MM.1S (cell line): ENCODE measurements around the gene PCDHGB1.

Experiments
- DNase-seq: peaks from one replicate; pipeline ENCODE4 v3.0.0-alpha.2; 2015
- H2AFZ ChIP-seq: fragments of 300-600 bp; sonication (generic); 2 replicates; pipeline ENCODE4 v1.6.0; 2016; ENCODE audit warnings: antibody characterized with exemption, low read length
- H3F3A ChIP-seq: fragments of 300-600 bp; sonication (generic); 2 replicates; pipeline ENCODE4 v1.6.1; 2016; ENCODE audit warnings: mild to moderate bottlenecking, antibody characterized with exemption, low read length, moderate library complexity, mixed read lengths; ENCODE audit not compliant: insufficient read depth
- H3K27ac ChIP-seq: fragments of 300-600 bp; sonication (generic); 2 replicates; pipeline ENCODE4 v1.5.1; 2016; ENCODE audit warnings: mild to moderate bottlenecking, low read length
- H3K27me3 ChIP-seq: fragments of 300-600 bp; sonication (generic); replicated peaks from 2 replicates; pipeline ENCODE4 v1.6.0; 2016; ENCODE audit warnings: low read length; ENCODE audit not compliant: insufficient read depth
- H3K36me3 ChIP-seq: fragments of 300-600 bp; sonication (generic); replicated peaks from 2 replicates; pipeline ENCODE4 v1.6.1; 2016; ENCODE audit warnings: mild to moderate bottlenecking, low read length, mixed read lengths; ENCODE audit not compliant: insufficient read depth
- H3K4me1 ChIP-seq: fragments of 300-600 bp; sonication (generic); 2 replicates; pipeline ENCODE4 v1.6.1; 2016; ENCODE audit warnings: low read length, mixed read lengths
- H3K4me2 ChIP-seq: fragments of 300-600 bp; sonication (generic); 2 replicates; pipeline ENCODE4 v1.6.0; 2016; ENCODE audit warnings: low read depth, low read length
- H3K4me3 ChIP-seq: fragments of 300-600 bp; sonication (generic); 2 replicates; pipeline ENCODE4 v1.5.1; 2016; ENCODE audit warnings: low read length, mixed read lengths
- H3K79me2 ChIP-seq: fragments of 300-600 bp; sonication (generic); 2 replicates; pipeline ENCODE4 v1.6.1; 2016; ENCODE audit warnings: mixed run types, low read length, mixed read lengths
- H3K9ac ChIP-seq: fragments of 300-600 bp; sonication (generic); 2 replicates; pipeline ENCODE4 v1.6.1; 2016; ENCODE audit warnings: low read length, mixed read lengths
- H3K9me2 ChIP-seq: fragments of 300-600 bp; sonication (generic); replicated peaks from 2 replicates; pipeline ENCODE4 v1.6.1; 2016; ENCODE audit warnings: mild to moderate bottlenecking, low read length, mixed read lengths; ENCODE audit not compliant: insufficient read depth
- H3K9me3 ChIP-seq: fragments of 300-600 bp; sonication (generic); replicated peaks from 2 replicates; pipeline ENCODE4 v1.6.1; 2016; ENCODE audit warnings: mild to moderate bottlenecking, low read length, mixed read lengths; ENCODE audit not compliant: insufficient read depth
- H4K20me1 ChIP-seq: fragments of 300-600 bp; sonication (generic); 2 replicates; pipeline ENCODE4 v1.6.1; 2016; ENCODE audit warnings: mild to moderate bottlenecking, low read length, moderate library complexity, mixed read lengths; ENCODE audit not compliant: insufficient read depth
- EZH2 ChIP-seq: fragments of 300-600 bp; sonication (generic); optimal IDR thresholded peaks from 2 replicates; pipeline ENCODE3; 2017; ENCODE audit warnings: low read depth, mild to moderate bottlenecking, antibody characterized with exemption, low read length, mixed read lengths
- EZH2phosphoT487 ChIP-seq: fragments of 300-600 bp; sonication (generic); IDR thresholded peaks from 2 replicates; pipeline ENCODE4 v1.6.1; 2018; ENCODE audit warnings: antibody characterized with exemption, low read length
- TF ChIP-seq, protein P1 (sequence below): fragments of 300-600 bp; sonication (generic); IDR thresholded peaks from 2 replicates; pipeline ENCODE4 v1.5.1; 2016; ENCODE audit warnings: antibody characterized with exemption, low read length, mixed read lengths

Gene PCDHGB1

DNA sequence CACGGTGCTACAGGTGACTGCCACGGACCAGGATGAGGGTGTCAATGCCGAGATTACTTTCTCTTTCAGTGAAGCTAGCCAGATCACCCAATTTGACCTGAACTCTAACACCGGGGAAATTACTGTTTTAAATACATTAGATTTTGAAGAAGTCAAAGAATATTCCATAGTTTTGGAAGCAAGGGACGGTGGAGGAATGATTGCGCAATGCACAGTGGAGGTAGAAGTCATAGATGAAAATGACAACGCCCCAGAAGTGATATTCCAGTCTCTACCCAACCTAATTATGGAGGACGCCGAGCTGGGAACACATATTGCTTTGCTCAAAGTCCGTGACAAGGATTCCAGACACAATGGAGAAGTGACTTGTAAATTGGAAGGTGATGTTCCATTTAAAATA, 38.8 kb downstream of the PCDHGB1 start:
- Histone ChIP-seq H3K4me3 (no peak overlapping the region; the same call in 1 of the 2 replicates), H3K4me1 (no peaks in the 10 kb centered on the region), H3K27me3 (peaks cover 10% of the 10 kb centered on the region; the same call in 1 of the 2 replicates), H3K9me2 (no peaks in the 10 kb centered on the region), H3K9me3 (no peaks in the 10 kb centered on the region), H3K36me3 (no peaks in the 10 kb centered on the region), H4K20me1 (no peaks in the 10 kb centered on the region), H2AFZ (no peak overlapping the region), H3K4me2 (peak overlapping the region; percentile 43; the same call in 1 of the 2 replicates), H3K79me2 (no peaks in the 10 kb centered on the region), H3K9ac (no peak overlapping the region), H3K27ac (no peak overlapping the region), H3F3A (no peaks in the 10 kb centered on the region)
- no peak for DNase-seq
- TF ChIP-seq EZH2phosphoT487: no peak
- TF ChIP-seq, protein P1, sequence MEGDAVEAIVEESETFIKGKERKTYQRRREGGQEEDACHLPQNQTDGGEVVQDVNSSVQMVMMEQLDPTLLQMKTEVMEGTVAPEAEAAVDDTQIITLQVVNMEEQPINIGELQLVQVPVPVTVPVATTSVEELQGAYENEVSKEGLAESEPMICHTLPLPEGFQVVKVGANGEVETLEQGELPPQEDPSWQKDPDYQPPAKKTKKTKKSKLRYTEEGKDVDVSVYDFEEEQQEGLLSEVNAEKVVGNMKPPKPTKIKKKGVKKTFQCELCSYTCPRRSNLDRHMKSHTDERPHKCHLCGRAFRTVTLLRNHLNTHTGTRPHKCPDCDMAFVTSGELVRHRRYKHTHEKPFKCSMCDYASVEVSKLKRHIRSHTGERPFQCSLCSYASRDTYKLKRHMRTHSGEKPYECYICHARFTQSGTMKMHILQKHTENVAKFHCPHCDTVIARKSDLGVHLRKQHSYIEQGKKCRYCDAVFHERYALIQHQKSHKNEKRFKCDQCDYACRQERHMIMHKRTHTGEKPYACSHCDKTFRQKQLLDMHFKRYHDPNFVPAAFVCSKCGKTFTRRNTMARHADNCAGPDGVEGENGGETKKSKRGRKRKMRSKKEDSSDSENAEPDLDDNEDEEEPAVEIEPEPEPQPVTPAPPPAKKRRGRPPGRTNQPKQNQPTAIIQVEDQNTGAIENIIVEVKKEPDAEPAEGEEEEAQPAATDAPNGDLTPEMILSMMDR: no peak
- no peak for TF ChIP-seq EZH2

DNA sequence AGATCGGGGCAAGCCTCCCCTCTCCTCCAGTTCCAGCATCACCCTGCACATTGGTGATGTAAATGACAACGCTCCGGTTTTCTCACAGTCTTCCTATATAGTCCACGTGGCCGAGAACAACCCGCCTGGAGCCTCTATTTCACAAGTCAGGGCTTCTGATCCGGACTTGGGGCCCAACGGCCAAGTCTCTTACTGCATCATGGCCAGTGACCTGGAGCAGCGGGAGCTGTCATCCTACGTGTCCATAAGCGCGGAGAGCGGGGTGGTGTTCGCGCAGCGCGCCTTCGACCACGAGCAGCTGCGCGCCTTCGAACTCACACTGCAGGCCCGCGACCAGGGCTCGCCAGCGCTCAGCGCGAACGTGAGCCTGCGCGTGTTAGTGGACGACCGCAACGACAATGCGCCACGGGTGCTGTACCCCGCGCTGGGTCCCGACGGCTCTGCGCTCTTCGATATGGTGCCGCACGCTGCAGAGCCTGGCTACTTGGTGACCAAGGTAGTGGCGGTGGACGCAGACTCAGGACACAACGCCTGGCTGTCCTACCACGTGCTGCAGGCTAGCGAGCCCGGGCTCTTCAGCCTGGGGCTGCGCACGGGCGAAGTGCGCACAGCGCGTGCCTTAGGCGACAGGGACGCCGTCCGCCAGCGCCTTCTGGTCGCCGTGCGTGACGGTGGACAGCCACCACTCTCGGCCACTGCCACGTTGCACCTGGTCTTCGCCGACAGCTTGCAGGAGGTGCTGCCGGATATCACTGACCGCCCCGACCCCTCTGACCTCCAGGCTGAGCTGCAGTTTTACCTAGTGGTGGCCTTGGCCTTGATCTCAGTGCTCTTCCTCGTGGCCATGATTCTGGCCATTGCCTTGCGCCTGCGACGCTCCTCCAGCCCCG, 39.5 kb downstream of the PCDHGB1 start:
- TF ChIP-seq, protein P1: no peak
- no peak for TF ChIP-seq EZH2
- TF ChIP-seq EZH2phosphoT487: no peak
- Histone ChIP-seq H3K4me1 (no peaks in the 10 kb centered on the region), H3F3A (no peaks in the 10 kb centered on the region), H3K79me2 (no peaks in the 10 kb centered on the region), H3K27ac (no peak overlapping the region), H3K9me2 (no peaks in the 10 kb centered on the region), H3K27me3 (0 out of 2 replicates have a peak, but pooled peaks cover 8% of the 10 kb centered on the region), H3K4me2 (no peak overlapping the region), H2AFZ (no peak overlapping the region), H3K9me3 (no peaks in the 10 kb centered on the region), H3K9ac (no peak overlapping the region), H4K20me1 (no peaks in the 10 kb centered on the region), H3K4me3 (no peak overlapping the region), H3K36me3 (no peaks in the 10 kb centered on the region)
- DNase-seq: no peak

DNA sequence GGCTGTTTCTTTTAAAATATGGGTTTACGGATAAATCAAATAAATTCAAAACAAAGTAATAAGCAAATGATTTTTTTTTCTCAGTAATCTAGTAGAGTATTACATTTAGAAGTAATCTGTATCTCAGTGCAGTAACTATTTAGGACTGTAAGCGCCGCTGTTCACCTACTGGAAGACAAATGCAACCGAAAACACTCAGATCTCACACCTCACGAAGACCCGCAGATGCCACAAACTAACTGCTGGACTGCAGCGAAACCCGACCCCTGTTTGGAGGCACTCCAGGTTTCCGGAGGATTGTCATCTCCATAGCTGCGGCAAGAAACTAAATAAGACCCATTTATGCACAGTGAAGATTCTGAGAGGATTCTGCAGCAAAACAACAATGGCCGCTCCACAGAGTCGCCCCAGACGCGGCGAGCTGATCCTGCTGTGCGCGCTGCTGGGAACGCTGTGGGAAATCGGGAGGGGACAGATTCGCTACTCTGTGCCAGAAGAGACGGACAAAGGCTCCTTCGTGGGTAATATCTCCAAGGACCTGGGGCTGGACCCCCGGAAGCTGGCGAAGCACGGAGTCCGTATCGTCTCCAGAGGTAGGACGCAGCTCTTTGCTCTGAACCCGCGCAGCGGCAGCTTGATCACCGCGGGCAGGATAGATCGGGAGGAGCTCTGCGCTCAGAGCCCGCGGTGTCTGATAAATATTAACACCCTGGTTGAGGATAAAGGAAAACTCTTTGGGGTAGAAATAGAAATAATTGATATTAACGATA, 42.7 kb downstream of the PCDHGB1 start, which contains the start of gene PCDHGA8:
TSS of gene PCDHGA8 (plus strand) at position 205 of the 770 bp plus-strand sequence. CDS start at position 386, 181 bp downstream.
- Histone ChIP-seq H3K9ac (no peak within 1 kb of the TSS), H3K4me1 (no peaks in the 10 kb centered on the region), H3K27me3 (0 out of 2 replicates have a peak, but pooled peaks cover 5% of the 10 kb centered on the region), H3K9me2 (no peaks in the 10 kb centered on the region), H3K9me3 (no peaks in the 10 kb centered on the region), H3K36me3 (no peaks in the 10 kb centered on the region), H3K27ac (no peak within 1 kb of the TSS), H4K20me1 (no peaks in the 10 kb centered on the region), H3K4me3 (no peak within 1 kb of the TSS), H3K79me2 (no peaks in the 10 kb centered on the region), H2AFZ (no peak within 1 kb of the TSS), H3K4me2 (no peak within 1 kb of the TSS), H3F3A (no peaks in the 10 kb centered on the region)
- TF ChIP-seq, protein P1: peak; percentile 52
- TF ChIP-seq EZH2: no peak
- DNase-seq: peak; percentile 57
